OCI-LY7 (cell line): Measurements from ENCODE around the gene MAN1C1.

Experiments
- CTCF ChIP-seq: fragments of 200-600 bp; sonication (generic); conservative IDR thresholded peaks from 2 replicates; pipeline ENCODE4 v1.5.1; 2014; ENCODE audit warnings: mild to moderate bottlenecking, antibody characterized with exemption, low read length, moderate library complexity, mixed read lengths
- EZH2phosphoT487 ChIP-seq: fragments of 200-600 bp; sonication (generic); IDR thresholded peaks from 2 replicates; pipeline ENCODE4 v1.6.1; 2018; ENCODE audit warnings: low read depth, borderline replicate concordance, mild to moderate bottlenecking, mixed run types, antibody characterized with exemption, low read length, moderate library complexity, mixed read lengths

- TF ChIP-seq CTCF (no peak), EZH2phosphoT487 (no peak)
Observed at GRCh38 chr1:25769625-25770383, 153.2 kb downstream of the MAN1C1 start.
